Panc1 (cell line): ENCODE results near the gene TRAPPC6A.

Experiments used
- CTCF ChIP-seq: fragments of 450-650 bp; IDR thresholded peaks from 2 replicates; pipeline ENCODE4 v1.5.1; 2017; ENCODE audit warnings: mild to moderate bottlenecking
- POLR2AphosphoS5 ChIP-seq: IDR thresholded peaks from 2 replicates; pipeline ENCODE4 v1.6.1; 2012; ENCODE audit warnings: mild to moderate bottlenecking, low read depth, low read length, moderate library complexity
- REST ChIP-seq, 2 experiments: IDR thresholded peaks; 2 replicates each; pipeline ENCODE4 v1.6.1; 2011 to 2012; ENCODE audit warnings: low read depth in 2 of 2, control low read depth in 1 of 2, low read length in 1 of 2, mild to moderate bottlenecking in 1 of 2, moderate library complexity in 1 of 2; ENCODE audit not compliant: insufficient read depth in 1 of 2
- TCF7L2 ChIP-seq: IDR thresholded peaks from 2 replicates; pipeline ENCODE4 v1.6.1; 2011; ENCODE audit warnings: mild to moderate bottlenecking, low read depth, low read length, inconsistent platforms

- TF ChIP-seq CTCF (no peak), TCF7L2 (no peak), REST (IDR thresholded peaks at IDR 0.05; ENCODE audit: insufficient read depth in 1 of 2, low read depth in 2 of 2, low read length in 1 of 2) (no peak), POLR2AphosphoS5 (no peak)
These were observed 24.5 kb downstream of the TRAPPC6A start for GRCh38 chr19:45153339-45154063.
